Keratinocyte (primary cell): ENCODE data around the gene DLGAP1.

Experiments
- CTCF ChIP-seq, 3 experiments: IDR thresholded peaks in 1 of 3; conservative IDR thresholded peaks in 1 of 3; optimal IDR thresholded peaks in 1 of 3; 2 replicates in 2 of 3; 3 replicates in 1 of 3; pipeline versions ENCODE3 to v1.5.1; 2011; ENCODE audit warnings: low read length in 3 of 3, mild to moderate bottlenecking in 3 of 3, moderate library complexity in 2 of 3, control low read depth in 1 of 3, inconsistent platforms in 1 of 3; ENCODE audit not compliant: insufficient read depth in 2 of 3; ENCODE audit errors: extremely low read depth in 1 of 3
- EZH2 ChIP-seq: IDR thresholded peaks from one replicate; pipeline ENCODE4 v1.6.1; 2012; ENCODE audit warnings: inconsistent platforms, mild to moderate bottlenecking, low read length, moderate library complexity

GRCh38 chr18:3466872-3467271 is 988.2 kb downstream of the DLGAP1 start:
- TF ChIP-seq CTCF (optimal IDR thresholded peaks at IDR 0.05 in 1 of 3, IDR thresholded peaks at IDR 0.05 in 1 of 3, conservative IDR thresholded peaks at IDR 0.05 in 1 of 3; ENCODE audit: extremely low read depth in 1 of 3, insufficient read depth in 2 of 3, low read length in 3 of 3) (no peak), EZH2 (no peak)
